Activated CD8-positive, alpha-beta memory T cell treated with anti-CD3 and anti-CD28 coated beads for 36 hours (primary cell): ENCODE results near the gene VPS25. TPM values are rescaled to one million over a fixed set of nuclear protein-coding genes. Genes with fewer than 3 reads are reported as not detected.

Source experiments
- CTCF ChIA-PET: fragments of 350-600 bp; sonication (Branson Sonifier 250); formaldehyde crosslinking; loops from one replicate; lab custom pipeline; 2021; ENCODE audit warnings: antibody characterized with exemption; lab: Charles Lee
- POLR2A ChIA-PET: fragments of 350-600 bp; sonication (Branson Sonifier 250); formaldehyde crosslinking; loops from one replicate; lab custom pipeline; 2021; ENCODE audit warnings: antibody characterized with exemption; lab: Charles Lee
- total RNA-seq, 2 experiments: library from RNA; stranded (reverse); gene quantifications; one replicate each; pipeline ENCODE4 v1.2.3, GENCODE V29; 2021

Gene VPS25
- total RNA-seq, 2 experiments from 2014 or later = 95.2 to 96.5 TPM

DNA sequence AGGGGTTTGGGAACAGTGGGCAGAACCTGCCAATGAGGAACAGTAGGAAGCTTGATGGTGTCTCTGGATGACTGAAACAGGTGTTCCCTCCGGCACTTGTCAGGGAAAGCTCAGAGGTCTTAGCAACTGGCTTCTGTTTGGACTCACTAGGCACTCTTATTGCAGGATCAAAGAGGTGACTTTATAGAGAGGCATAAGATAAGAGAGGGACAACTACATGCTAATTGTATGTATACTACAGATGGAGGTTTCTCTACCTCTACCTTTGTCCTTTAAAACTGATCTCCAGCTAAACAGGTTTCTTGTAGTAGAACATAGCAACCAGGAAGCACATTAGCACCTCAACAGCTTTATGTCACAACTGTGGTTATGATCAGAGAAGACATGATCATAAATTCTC, 33.0 kb downstream of the VPS25 start:
- CTCF ChIA-PET = interaction anchor here (0.6 to 0.7 kb wide), 2 partner anchors 9 to 165 kb away, joined by 3 read pairs; no protein-coding TSS in a partner anchor
- POLR2A ChIA-PET = interaction anchor here (0.7 kb wide), 1 partner anchor 296 kb away, joined by 5 read pairs; no protein-coding TSS in a partner anchor

- ChIA-PET CTCF (no interaction called here), POLR2A (no interaction called here)
Observed at GRCh38 chr17:42809250-42809649, 36.0 kb downstream of the VPS25 start.

- CTCF ChIA-PET = interaction anchor here (0.5 to 1.2 kb wide), 3 partner anchors 9 to 236 kb away, joined by 3 read pairs; no protein-coding TSS in a partner anchor
- POLR2A ChIA-PET = no interaction called here
Observed at GRCh38 chr17:42814633-42815399, 41.6 kb downstream of the VPS25 start.

- ChIA-PET POLR2A (no interaction called here), CTCF (interaction anchor here (0.6 to 1.7 kb wide), 2 partner anchors 12 to 14 kb away, joined by 3 to 5 read pairs; no protein-coding TSS in a partner anchor)
Observed at GRCh38 chr17:42817866-42818265, 44.6 kb downstream of the VPS25 start.

- ChIA-PET CTCF (interaction anchor here (1.1 to 1.7 kb wide), 3 partner anchors 15 to 240 kb away, joined by 3 to 5 read pairs (median 4); no protein-coding TSS in a partner anchor), POLR2A (no interaction called here)
Observed at GRCh38 chr17:42818379-42818778, 45.1 kb downstream of the VPS25 start.

DNA sequence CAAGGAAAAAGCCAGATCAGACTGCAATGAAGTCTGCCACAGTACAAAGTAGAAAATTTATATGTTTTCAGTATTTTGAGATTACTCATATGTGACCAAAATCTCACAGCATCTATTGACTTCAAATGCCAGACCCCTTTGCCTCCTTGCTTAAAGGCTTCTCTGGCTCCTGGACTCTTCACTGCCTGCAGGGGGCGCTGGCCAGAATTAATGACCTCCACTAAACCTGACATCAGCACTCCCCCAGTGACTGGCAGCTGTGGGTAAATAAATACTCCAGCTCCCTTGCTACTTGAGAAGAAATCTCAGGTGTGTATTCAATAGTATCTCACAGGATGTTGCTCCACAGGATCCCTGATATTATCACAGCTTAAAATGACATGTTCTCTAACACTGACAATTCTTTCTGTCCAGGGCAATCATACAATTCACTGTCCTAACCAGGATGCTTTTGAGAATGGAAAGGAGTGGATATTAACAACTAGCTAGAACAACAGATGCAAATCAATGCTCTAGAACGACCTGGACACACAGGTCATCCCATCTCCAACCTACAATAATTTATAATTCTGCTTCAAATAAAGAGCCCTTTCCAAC, 46.8 kb downstream of the VPS25 start:
- CTCF ChIA-PET = interaction anchor here (0.6 to 1.6 kb wide), 7 partner anchors 9 to 296 kb away, joined by 3 to 6 read pairs (median 3); no protein-coding TSS in a partner anchor
- POLR2A ChIA-PET = no interaction called here

DNA sequence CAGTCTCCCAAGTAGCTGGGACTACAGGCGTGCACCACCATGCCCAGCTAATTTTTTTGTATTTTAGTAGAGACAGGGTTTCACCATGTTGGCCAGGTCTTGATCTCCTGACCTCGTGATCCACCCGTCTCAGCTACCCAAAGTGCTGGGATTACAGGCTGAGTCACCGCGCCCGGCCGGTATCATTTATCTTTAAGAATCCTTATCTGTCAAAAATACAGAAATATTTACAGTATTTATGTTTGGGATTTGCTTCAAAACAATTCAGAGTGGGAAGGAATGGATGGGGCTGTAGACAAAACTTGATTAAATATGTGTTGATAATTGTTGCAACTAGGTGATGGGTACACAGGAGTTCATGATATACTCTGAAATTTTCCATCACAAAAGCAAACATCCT, 47.9 kb downstream of the VPS25 start:
- POLR2A ChIA-PET = no interaction called here
- CTCF ChIA-PET = interaction anchor here (1.0 to 1.6 kb wide), 3 partner anchors 17 to 36 kb away, joined by 3 to 6 read pairs (median 4); no protein-coding TSS in a partner anchor

GRCh38 chr17:42827472-42827871, 54.2 kb downstream of the VPS25 start:
- ChIA-PET CTCF (no interaction called here), POLR2A (no interaction called here)

Other genes with a start within 250 kb of the VPS25 start
- gene NAGLU, start 237.2 kb upstream of the VPS25 start, total RNA-seq = 10 to 100 TPM; 15.0 to 17.6 TPM
- gene HSD17B1, start 220.5 kb upstream of the VPS25 start, total RNA-seq = under 1 TPM; 0.19 to 0.29 TPM
- 100 to 1,000 TPM; 118 to 120 TPM for gene COASY, start 211.3 kb upstream of the VPS25 start, total RNA-seq
- gene MLX, start 206.3 kb upstream of the VPS25 start, total RNA-seq = 10 to 100 TPM; 59.9 to 66.2 TPM
- gene PSMC3IP, start 195.7 kb upstream of the VPS25 start, total RNA-seq = 10 to 100 TPM; 37.0 to 42.1 TPM
- 10 to 100 TPM; 29.6 to 30.2 TPM for gene RETREG3, start 164.1 kb upstream of the VPS25 start, total RNA-seq
- gene TUBG1, start 163.8 kb upstream of the VPS25 start, total RNA-seq = 100 to 1,000 TPM; 118 to 123 TPM
- 10 to 100 TPM; 11.4 to 12.9 TPM for gene TUBG2, start 114.2 kb upstream of the VPS25 start, total RNA-seq
- 1 to 10 TPM; 1.0 to 1.4 TPM for gene PLEKHH3, start 96.5 kb upstream of the VPS25 start, total RNA-seq
- gene CCR10, start 91.6 kb upstream of the VPS25 start, total RNA-seq = under 1 TPM; 0.10 to 0.38 TPM
- gene CNTNAP1, start 90.9 kb upstream of the VPS25 start, total RNA-seq = 1 to 10 TPM; 2.9 to 3.8 TPM
- 10 to 100 TPM; 27.2 to 29.2 TPM for gene EZH1, start 28.4 kb upstream of the VPS25 start, total RNA-seq
- not detected for gene RAMP2, start 12.2 kb upstream of the VPS25 start, total RNA-seq
- under 1 TPM; 0.23 to 0.38 TPM for gene WNK4, start 7.2 kb downstream of the VPS25 start, total RNA-seq
- gene COA3, start 25.3 kb downstream of the VPS25 start, total RNA-seq = 10 to 100 TPM; 54.0 to 56.7 TPM
- not detected for gene CNTD1, start 25.4 kb downstream of the VPS25 start, total RNA-seq
- 10 to 100 TPM; 86.2 to 88.3 TPM for gene BECN1, start 50.8 kb downstream of the VPS25 start, total RNA-seq
- 100 to 1,000 TPM; 226 to 244 TPM for gene PSME3, start 59.9 kb downstream of the VPS25 start, total RNA-seq
- gene AOC2, start 71.1 kb downstream of the VPS25 start, total RNA-seq = 1 to 10 TPM; 2.4 to 2.6 TPM
- 1 to 10 TPM; 1.0 TPM for gene AOC3, start 77.8 kb downstream of the VPS25 start, total RNA-seq
- gene G6PC1, start 127.3 kb downstream of the VPS25 start, total RNA-seq = not detected
- gene AARSD1, start 191.0 kb downstream of the VPS25 start, total RNA-seq = 10 to 100 TPM; 88.5 to 95.4 TPM
- gene PTGES3L, start 206.6 kb downstream of the VPS25 start, total RNA-seq = under 1 TPM; 0.63 to 0.80 TPM
- gene RUNDC1, start 207.1 kb downstream of the VPS25 start, total RNA-seq = 10 to 100 TPM; 14.4 to 14.9 TPM
- gene RPL27, start 225.0 kb downstream of the VPS25 start, total RNA-seq = 1,000 to 10,000 TPM; 1,386 to 1,409 TPM
- gene IFI35, start 233.3 kb downstream of the VPS25 start, total RNA-seq = 10 to 100 TPM; 19.0 to 21.9 TPM
- gene VAT1, start 248.9 kb downstream of the VPS25 start, total RNA-seq = 10 to 100 TPM; 33.6 to 36.0 TPM